ENCODE data around the gene ZBTB7A. TPM values are rescaled to one million over a fixed set of nuclear protein-coding genes. Genes with fewer than 3 reads are reported as not detected.

Gene ZBTB7A
- total RNA-seq, 6 experiments from 2014 or later: 19.0 to 38.5 (median 27.7) TPM

DNA sequence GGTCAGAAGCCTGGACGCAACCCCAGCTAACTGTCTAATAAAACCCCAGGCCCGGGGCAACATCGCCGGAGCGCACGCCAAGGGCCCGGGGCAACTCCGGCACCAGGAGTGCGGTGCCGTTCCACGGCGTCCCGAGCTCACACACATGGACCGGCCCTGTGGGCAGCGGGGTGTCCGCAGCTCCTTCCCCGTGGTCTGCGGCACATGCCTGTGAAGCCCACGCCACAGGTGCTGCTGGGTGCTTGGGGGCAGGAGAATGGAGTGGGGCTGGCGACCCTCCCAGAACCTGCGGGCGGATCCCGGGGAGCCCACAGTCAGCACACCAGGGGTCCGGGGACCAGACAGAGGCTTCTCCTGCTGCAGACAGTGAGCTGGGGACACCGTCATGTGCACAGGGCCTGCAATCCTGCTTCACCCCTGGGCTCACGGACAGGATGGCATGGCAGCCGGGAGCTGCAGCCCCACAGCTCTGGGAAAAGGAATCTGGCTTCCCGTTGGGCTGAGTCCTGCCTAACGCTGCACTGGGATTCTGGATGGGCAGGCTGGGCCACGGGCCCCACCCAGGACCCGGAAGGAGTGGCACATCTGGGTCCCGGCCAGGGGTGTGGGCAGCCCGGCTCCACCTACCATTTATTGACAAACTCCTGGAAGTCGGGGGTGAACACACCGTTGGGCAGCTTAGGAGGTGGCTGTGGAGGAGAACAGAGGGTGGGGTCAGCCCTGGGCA lies 28.2 kb upstream of the ZBTB7A start:
- no peak overlapping the region for H3K4me3 ChIP-seq
- peaks cover 0 to 27% (median 8%) of the 10 kb centered on the region in 4 donors for H3K36me3 ChIP-seq
- TF ChIP-seq POLR2A (IDR thresholded peaks at IDR 0.05): no peak
- TF ChIP-seq, protein P1, sequence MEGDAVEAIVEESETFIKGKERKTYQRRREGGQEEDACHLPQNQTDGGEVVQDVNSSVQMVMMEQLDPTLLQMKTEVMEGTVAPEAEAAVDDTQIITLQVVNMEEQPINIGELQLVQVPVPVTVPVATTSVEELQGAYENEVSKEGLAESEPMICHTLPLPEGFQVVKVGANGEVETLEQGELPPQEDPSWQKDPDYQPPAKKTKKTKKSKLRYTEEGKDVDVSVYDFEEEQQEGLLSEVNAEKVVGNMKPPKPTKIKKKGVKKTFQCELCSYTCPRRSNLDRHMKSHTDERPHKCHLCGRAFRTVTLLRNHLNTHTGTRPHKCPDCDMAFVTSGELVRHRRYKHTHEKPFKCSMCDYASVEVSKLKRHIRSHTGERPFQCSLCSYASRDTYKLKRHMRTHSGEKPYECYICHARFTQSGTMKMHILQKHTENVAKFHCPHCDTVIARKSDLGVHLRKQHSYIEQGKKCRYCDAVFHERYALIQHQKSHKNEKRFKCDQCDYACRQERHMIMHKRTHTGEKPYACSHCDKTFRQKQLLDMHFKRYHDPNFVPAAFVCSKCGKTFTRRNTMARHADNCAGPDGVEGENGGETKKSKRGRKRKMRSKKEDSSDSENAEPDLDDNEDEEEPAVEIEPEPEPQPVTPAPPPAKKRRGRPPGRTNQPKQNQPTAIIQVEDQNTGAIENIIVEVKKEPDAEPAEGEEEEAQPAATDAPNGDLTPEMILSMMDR (IDR thresholded peaks at IDR 0.05): no peak
- DNase-seq: no peak
- no peaks in the 10 kb centered on the region for H3K27me3 ChIP-seq
- intact Hi-C loops (cut with DNase I): no loop called here
- no peak for ATAC-seq
- H3K27ac ChIP-seq: no peak overlapping the region
- WGBS (ENCODE audit: insufficient coverage, low coverage, low lambda C conversion rate, missing lambda C conversion rate): 100% methylated on average over 2 of the region's 35 CpGs
- H3K9me3 ChIP-seq: no peaks in the 10 kb centered on the region
- H3K4me1 ChIP-seq: peaks cover 0 to 4% (median 0%) of the 10 kb centered on the region in 4 donors

DNA sequence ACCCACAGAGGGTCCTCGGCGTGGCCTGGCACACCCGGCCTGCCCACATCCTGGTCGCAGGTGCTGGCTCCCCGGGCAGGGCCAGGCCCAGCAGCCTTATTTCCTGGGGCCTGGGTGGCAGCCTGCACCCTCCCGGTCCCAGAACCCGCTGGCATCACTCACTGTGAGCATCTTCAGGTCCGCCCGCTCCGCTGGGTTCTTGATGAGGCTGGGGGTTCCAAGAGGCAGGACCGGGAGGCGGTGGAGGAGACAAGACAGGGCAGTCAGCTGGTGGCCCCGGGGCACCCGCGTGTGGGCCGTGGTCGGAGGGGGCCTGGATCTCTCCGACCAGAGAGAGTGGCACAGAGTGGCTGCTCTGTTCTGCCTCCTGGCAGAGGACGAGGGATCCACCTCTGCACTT lies 27.6 kb upstream of the ZBTB7A start:
- Histone ChIP-seq H3K4me1 (peaks cover 0 to 4% (median 0%) of the 10 kb centered on the region in 4 donors), H3K4me3 (no peak overlapping the region), H3K9me3 (no peaks in the 10 kb centered on the region), H3K36me3 (peaks cover 0 to 29% (median 6%) of the 10 kb centered on the region in 4 donors), H3K27me3 (no peaks in the 10 kb centered on the region), H3K27ac (no peak overlapping the region)
- WGBS (ENCODE audit: insufficient coverage, low coverage, low lambda C conversion rate, missing lambda C conversion rate): 93% methylated on average over 3 of the region's 19 CpGs
- TF ChIP-seq, protein P1 (IDR thresholded peaks at IDR 0.05): no peak
- TF ChIP-seq POLR2A (IDR thresholded peaks at IDR 0.05): no peak
- ATAC-seq: no peak
- DNase-seq: no peak
- intact Hi-C loops (cut with DNase I): no loop called here

DNA sequence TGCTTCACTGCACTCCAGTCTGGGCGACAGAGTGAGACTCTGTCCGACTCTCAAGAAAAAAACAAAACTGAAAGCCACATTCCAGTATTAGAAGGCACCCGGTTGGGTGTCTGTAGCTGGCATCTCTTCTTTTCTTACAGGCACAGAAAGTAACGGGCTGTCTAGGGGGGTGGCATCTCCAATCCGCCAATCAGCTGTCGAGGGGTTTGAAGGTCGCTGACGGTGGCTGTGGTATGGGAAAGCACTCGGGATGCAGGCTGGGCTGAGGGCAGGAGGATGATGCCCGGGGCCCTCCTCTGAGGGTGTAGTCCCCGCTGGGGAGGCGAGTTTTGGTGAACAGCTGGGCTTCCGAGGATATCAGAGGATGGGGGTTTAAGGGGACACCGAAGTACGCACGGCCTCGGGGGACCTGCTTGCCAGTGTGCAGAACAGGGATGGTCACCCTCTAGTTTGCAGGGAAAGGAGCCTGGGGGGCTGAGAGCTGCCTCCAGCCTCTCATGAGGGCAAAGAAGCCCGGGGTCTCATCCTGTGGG lies 27.0 kb upstream of the ZBTB7A start:
- Histone ChIP-seq H3K4me1 (peaks cover 0 to 4% (median 0%) of the 10 kb centered on the region in 4 donors), H3K27ac (no peak overlapping the region), H3K4me3 (no peak overlapping the region), H3K9me3 (no peaks in the 10 kb centered on the region), H3K36me3 (peaks cover 0 to 24% (median 5%) of the 10 kb centered on the region in 4 donors), H3K27me3 (no peaks in the 10 kb centered on the region)
- WGBS (ENCODE audit: insufficient coverage, low coverage, low lambda C conversion rate, missing lambda C conversion rate): 96% methylated on average over 12 of the region's 18 CpGs
- ATAC-seq: no peak
- DNase-seq: no peak
- intact Hi-C loops (cut with DNase I): no loop called here
- TF ChIP-seq, protein P1 (IDR thresholded peaks at IDR 0.05): no peak
- no peak for TF ChIP-seq POLR2A (IDR thresholded peaks at IDR 0.05)

DNA sequence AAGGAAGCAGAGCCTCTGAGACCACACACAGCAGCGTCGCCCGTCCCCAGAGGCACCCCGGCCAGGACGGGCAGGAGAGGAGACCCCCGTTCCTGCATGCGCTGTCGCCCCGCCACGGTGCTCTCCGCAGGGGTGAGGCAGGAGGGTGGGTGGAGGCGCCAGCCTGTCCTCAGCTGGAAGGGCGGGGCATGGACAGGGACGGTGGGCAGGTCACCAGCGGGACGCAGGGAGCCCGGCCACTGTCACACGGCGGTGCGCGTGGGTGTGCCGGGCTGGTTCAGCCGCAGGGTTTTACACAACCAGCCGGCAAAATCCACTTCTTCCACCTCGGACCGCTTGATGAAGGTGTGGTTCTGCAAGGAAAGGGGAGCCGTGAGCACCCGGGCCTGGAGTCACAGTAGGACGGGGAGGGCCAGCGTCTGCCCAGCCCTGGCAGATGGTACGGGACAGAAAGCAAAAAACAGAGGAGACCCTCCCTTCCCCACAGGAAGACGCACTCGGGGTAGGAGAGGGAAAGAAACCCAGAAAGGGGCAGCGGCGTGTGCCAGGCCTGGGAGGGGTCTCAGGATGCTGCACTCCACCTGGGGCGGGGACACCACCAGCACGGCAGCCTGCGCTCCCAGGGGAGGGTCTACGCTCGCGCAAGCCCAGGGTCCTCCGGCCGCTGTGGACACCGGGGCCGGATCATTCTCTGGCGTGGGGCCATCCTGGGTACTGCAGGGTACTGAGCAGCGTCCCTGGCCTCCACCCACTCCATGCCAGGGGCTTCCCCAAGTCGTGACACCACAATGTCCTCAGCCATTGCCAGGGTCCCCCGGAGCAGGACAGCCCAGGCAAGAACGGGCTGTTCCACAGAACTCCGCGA lies 23.9 kb upstream of the ZBTB7A start:
- H3K4me3 ChIP-seq: no peak overlapping the region
- no peaks in the 10 kb centered on the region for H3K4me1 ChIP-seq
- H3K27me3 ChIP-seq: no peaks in the 10 kb centered on the region
- intact Hi-C loops (cut with DNase I): no loop called here
- ATAC-seq: no peak
- H3K9me3 ChIP-seq: no peaks in the 10 kb centered on the region
- peaks cover 0 to 19% (median 4%) of the 10 kb centered on the region in 4 donors for H3K36me3 ChIP-seq
- no peak for DNase-seq
- H3K27ac ChIP-seq: no peak overlapping the region
- no peak for TF ChIP-seq POLR2A (IDR thresholded peaks at IDR 0.05)
- TF ChIP-seq, protein P1 (IDR thresholded peaks at IDR 0.05): no peak
- no CpG with 5 or more reads among the region's 52 CpGs for WGBS (ENCODE audit: insufficient coverage, low coverage, low lambda C conversion rate, missing lambda C conversion rate)

All from right lobe of liver (tissue), 6 donors.